ENCODE results near the gene SPOP. TPM values are rescaled to one million over a fixed set of nuclear protein-coding genes. Genes with fewer than 3 reads are reported as not detected.
"Not testable (repeated sequence)": the region's sequence is repeated elsewhere in the genome, so short reads cannot be mapped to it uniquely, and the experiment has no call there.

The SPOP gene
- 10 to 100 TPM; 53.2 to 60.6 (median 55.6) TPM for total RNA-seq (2021; fragmentation: NEBNext Ultra II Directional; extraction: Animal tissue kit (Norgen Biotek cat#: 25700))
- long read RNA-seq, transcript SPOP-206 (10 exons, 1,865 nt), result major isoform, 42 of 73 reads
- long read RNA-seq, transcript SPOP-201 (11 exons, 2,965 nt), result minor isoform, 5 of 73 reads
- long read RNA-seq, partial matches to known transcripts, result 4 of 73 reads
- long read RNA-seq, other reads (novel, unspliced or antisense), result 16 of 73 reads

- peak; percentile 17; the same call in 1 of the 2 replicates for TF ChIP-seq CTCF (IDR thresholded peaks at IDR 0.05)
- peak within 1 kb of the TSS; percentile 91 for H3K4me3 Mint-ChIP-seq
- peak within 1 kb of the TSS; percentile 94 for H3K27ac Mint-ChIP-seq
- peaks cover 17% of the 10 kb centered on the region for H3K36me3 Mint-ChIP-seq (ENCODE audit: low read depth)
- peaks cover 10% of the 10 kb centered on the region; the same call in 1 of the 2 replicates for H3K27me3 Mint-ChIP-seq (ENCODE audit: insufficient read depth)
- H3K4me1 Mint-ChIP-seq (ENCODE audit: low read depth), result peaks cover 35% of the 10 kb centered on the region
- H3K9me3 Mint-ChIP-seq, result no peaks in the 10 kb centered on the region
- DNase-seq, result peak; percentile 100
Observed at GRCh38 chr17:49677933-49678847, at the start of gene SPOP. Gene SPOP, minus strand, starts transcription at chr17:49678097. Its CDS starts 55,287 bp downstream, at chr17:49622810.

GRCh38 chr17:49727380-49727779 lies 49.5 kb upstream of the SPOP start:
- H3K4me1 Mint-ChIP-seq (ENCODE audit: low read depth), result peaks cover 7% of the 10 kb centered on the region; the same call in 1 of the 2 replicates
- H3K27ac Mint-ChIP-seq, result no peak overlapping the region
- no peak for DNase-seq
- no peak for TF ChIP-seq CTCF (IDR thresholded peaks at IDR 0.05)
- peaks cover 32% of the 10 kb centered on the region for H3K27me3 Mint-ChIP-seq (ENCODE audit: insufficient read depth)
- no peaks in the 10 kb centered on the region; the same call in 1 of the 2 replicates for H3K36me3 Mint-ChIP-seq (ENCODE audit: low read depth)
- H3K4me3 Mint-ChIP-seq, result no peak overlapping the region
- no peaks in the 10 kb centered on the region for H3K9me3 Mint-ChIP-seq

GRCh38 chr17:49725452-49726130 lies 47.7 kb upstream of the SPOP start:
- no peak overlapping the region for H3K27ac Mint-ChIP-seq
- peaks cover 7% of the 10 kb centered on the region; the same call in 1 of the 2 replicates for H3K4me1 Mint-ChIP-seq (ENCODE audit: low read depth)
- H3K4me3 Mint-ChIP-seq, result no peak overlapping the region
- TF ChIP-seq CTCF (IDR thresholded peaks at IDR 0.05), result no peak
- no peaks in the 10 kb centered on the region for H3K9me3 Mint-ChIP-seq
- peaks cover 28% of the 10 kb centered on the region for H3K27me3 Mint-ChIP-seq (ENCODE audit: insufficient read depth)
- H3K36me3 Mint-ChIP-seq (ENCODE audit: low read depth), result no peaks in the 10 kb centered on the region; the same call in 1 of the 2 replicates
- no peak for DNase-seq

GRCh38 chr17:49724552-49724951 lies 46.7 kb upstream of the SPOP start:
- H3K27me3 Mint-ChIP-seq (ENCODE audit: insufficient read depth), result peaks cover 28% of the 10 kb centered on the region
- DNase-seq; H3K4me1 Mint-ChIP-seq (ENCODE audit: low read depth); H3K36me3 Mint-ChIP-seq (ENCODE audit: low read depth); H3K9me3 Mint-ChIP-seq; H3K27ac Mint-ChIP-seq; H3K4me3 Mint-ChIP-seq: not testable (repeated sequence)

DNA sequence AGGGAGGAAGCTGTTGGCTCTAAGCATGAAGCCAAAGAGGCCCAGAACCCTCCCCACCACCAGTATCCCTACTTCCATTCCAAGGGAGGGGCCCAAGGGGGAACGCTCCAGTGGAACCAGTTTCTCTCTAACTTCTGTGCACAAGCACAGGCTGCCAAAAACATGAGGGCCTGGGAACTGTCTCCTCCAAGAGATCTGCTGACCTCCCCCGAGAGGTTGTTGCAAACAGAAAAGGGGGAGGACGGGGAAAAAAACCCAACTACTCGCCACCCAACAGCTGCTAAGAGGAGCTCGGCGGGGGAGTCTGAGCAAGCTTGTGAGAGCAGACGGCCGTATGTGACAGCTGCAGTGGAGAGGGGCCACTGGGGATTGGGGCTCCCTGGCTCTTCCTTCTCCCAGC lies 45.5 kb upstream of the SPOP start:
- Mint-ChIP-seq H3K4me3 (no peak overlapping the region), H3K4me1 (ENCODE audit: low read depth) (no peaks in the 10 kb centered on the region), H3K27ac (no peak overlapping the region), H3K27me3 (ENCODE audit: insufficient read depth) (peaks cover 21% of the 10 kb centered on the region), H3K9me3 (no peaks in the 10 kb centered on the region), H3K36me3 (ENCODE audit: low read depth) (no peaks in the 10 kb centered on the region; the same call in 1 of the 2 replicates)
- TF ChIP-seq CTCF (IDR thresholded peaks at IDR 0.05), result no peak
- no peak for DNase-seq
